ENCODE data around the gene UNC5A. TPM values are rescaled to one million over a fixed set of nuclear protein-coding genes. Genes with fewer than 3 reads are reported as not detected.

The UNC5A gene
- total RNA-seq, 1 donor: not detected

DNA sequence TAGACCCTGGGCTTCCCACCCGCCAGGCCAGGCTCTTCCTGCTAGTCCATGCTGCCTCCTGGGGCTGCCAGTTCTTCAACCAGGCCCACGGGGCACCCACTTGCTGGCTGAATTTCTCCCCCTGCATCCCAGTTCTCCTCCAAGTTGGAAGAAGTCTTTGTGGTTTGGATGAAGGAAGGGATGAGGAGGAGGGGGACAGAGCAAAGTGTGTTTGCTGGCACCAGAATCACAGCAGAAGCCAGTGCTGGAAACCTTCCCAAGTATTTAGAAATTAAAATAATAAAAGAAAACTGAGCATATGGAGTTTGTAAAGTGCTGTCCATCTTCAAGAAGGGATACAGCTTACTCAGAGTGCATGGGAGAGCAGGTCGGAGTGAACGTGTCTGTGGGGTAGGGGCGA lies 19.4 kb upstream of the UNC5A start:
- no peaks in the 10 kb centered on the region for H3K9me3 ChIP-seq (ENCODE audit: low read depth, low read length)
- no peaks in the 10 kb centered on the region for H3K4me1 ChIP-seq (ENCODE audit: insufficient read depth, low read length)
- H3K4me3 ChIP-seq (ENCODE audit: low read length): no peak overlapping the region
- H3K27me3 ChIP-seq (ENCODE audit: insufficient read depth, low read length): peaks cover 2% of the 10 kb centered on the region

DNA sequence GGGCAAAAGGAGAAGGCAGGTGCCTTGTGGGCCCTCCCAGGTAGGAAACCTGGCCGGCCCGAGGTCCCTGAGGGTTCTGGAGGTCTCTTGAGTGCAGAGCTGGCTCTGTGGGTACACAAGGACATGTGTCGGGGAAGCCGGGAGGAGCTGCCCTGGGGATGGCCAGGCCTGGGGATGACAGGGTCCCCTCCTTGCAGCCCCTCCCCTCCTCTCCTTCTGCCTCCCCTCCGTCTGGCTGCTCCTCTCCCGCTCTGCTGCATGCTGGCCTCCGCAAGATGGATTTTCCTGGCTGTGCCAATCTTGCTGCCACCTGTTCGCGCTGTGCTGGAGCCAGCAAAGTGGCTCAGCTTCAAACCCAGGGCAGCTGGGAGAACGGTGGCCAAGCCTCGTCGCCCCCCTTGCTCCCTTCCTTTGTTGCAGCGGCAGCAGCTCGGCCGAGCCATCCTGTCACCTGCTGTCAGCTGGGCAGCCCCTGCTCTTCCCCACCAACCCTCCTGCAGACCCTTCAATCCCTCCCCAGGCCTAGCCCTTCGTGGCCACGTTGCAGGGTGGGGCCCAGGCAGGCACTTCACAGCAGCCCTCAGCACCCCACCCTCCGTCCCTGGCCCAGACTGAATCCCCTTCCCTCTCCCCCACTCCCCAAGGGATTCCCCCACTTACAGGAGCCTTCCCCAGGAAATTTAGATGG lies 17.6 kb upstream of the UNC5A start:
- Histone ChIP-seq H3K27me3 (ENCODE audit: insufficient read depth, low read length) (peaks cover 3% of the 10 kb centered on the region), H3K4me1 (ENCODE audit: insufficient read depth, low read length) (no peaks in the 10 kb centered on the region), H3K9me3 (ENCODE audit: low read depth, low read length) (no peaks in the 10 kb centered on the region), H3K4me3 (ENCODE audit: low read length) (no peak overlapping the region)

DNA sequence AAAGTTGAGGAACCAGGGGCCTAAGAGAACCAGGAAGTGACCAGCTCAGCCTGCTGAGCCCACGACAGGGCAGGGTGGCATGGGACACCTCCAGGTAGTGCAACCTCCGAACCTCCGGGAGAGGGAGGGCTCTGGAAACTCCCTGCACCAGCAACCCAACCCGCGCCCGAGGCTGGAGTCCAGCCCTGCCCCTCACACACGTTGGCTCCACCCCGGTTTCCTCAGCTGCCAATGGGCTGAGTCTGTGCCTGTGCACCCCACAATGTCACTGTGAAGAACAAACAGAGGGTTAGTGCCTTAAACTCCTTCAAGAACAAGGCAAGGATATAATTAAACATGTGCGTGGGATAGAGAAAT lies 17.0 kb upstream of the UNC5A start:
- H3K4me3 ChIP-seq (ENCODE audit: low read length): no peak overlapping the region
- no peaks in the 10 kb centered on the region for H3K4me1 ChIP-seq (ENCODE audit: insufficient read depth, low read length)
- H3K9me3 ChIP-seq (ENCODE audit: low read depth, low read length): no peaks in the 10 kb centered on the region
- H3K27me3 ChIP-seq (ENCODE audit: insufficient read depth, low read length): peaks cover 3% of the 10 kb centered on the region

DNA sequence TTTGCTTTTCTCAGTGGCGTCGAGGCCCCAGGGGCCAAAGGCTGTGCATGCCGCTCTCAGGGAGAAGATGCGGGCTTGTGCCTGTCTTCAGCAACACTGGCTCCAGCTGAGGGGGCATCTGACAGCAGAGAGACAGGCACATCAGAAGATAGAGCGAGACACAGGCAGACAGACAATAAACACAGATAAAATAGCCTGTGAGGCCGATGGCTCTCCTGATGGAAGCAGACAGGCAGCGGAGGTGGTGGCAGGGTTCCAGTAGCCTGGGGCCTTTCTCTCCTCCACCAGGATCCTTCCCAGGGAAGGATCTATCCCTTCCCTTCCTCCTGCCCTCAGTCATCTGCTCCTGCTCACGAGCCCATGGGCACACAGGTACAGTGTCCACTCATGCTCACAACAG lies 16.6 kb upstream of the UNC5A start:
- Histone ChIP-seq H3K9me3 (ENCODE audit: low read depth, low read length) (no peaks in the 10 kb centered on the region), H3K27me3 (ENCODE audit: insufficient read depth, low read length) (peaks cover 3% of the 10 kb centered on the region), H3K4me1 (ENCODE audit: insufficient read depth, low read length) (no peaks in the 10 kb centered on the region), H3K4me3 (ENCODE audit: low read length) (no peak overlapping the region)

DNA sequence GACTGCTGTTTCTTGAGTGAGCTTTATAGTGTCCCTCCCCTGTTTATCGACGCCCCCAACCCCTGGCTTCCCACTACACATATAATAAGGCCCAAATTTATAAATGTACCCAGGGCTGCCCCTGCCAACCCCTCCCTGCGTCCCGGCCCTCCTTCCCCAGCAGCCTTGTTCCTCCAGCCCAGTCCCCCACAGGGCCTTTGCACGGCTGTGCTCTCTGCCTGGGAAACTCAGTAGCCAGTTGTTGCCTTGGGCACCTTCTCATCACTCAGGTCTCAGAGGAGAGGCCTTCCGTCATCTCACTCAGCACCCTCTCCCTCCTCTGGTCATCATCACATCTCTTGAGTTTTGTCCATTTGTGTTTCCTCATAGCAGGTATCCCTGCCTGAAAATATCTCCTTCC lies 15.8 kb upstream of the UNC5A start:
- no peak overlapping the region for H3K4me3 ChIP-seq (ENCODE audit: low read length)
- H3K27me3 ChIP-seq (ENCODE audit: insufficient read depth, low read length): peaks cover 3% of the 10 kb centered on the region
- no peaks in the 10 kb centered on the region for H3K4me1 ChIP-seq (ENCODE audit: insufficient read depth, low read length)
- no peaks in the 10 kb centered on the region for H3K9me3 ChIP-seq (ENCODE audit: low read depth, low read length)

DNA sequence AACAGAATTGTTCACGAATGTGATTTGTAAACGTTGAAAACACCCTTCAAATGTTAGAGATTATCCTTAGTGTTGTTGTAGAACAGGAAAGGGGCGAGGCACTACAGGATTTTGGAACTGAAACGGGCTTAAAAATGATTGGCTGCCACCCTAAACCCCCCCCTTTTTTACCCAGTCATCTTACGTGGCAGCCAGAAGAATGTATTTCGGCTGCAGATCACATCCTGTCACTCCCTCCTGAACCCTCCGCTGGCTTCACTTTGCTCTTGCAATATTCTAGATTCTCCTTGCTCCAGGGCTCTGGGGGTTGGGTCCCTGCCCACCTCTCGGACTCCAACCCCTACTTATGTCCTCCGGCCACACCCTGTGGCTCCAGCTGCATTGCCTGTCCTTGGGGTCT lies 13.9 kb upstream of the UNC5A start:
- no peaks in the 10 kb centered on the region for H3K9me3 ChIP-seq (ENCODE audit: low read depth, low read length)
- H3K4me1 ChIP-seq (ENCODE audit: insufficient read depth, low read length): no peaks in the 10 kb centered on the region
- H3K4me3 ChIP-seq (ENCODE audit: low read length): no peak overlapping the region
- H3K27me3 ChIP-seq (ENCODE audit: insufficient read depth, low read length): peaks cover 3% of the 10 kb centered on the region

DNA sequence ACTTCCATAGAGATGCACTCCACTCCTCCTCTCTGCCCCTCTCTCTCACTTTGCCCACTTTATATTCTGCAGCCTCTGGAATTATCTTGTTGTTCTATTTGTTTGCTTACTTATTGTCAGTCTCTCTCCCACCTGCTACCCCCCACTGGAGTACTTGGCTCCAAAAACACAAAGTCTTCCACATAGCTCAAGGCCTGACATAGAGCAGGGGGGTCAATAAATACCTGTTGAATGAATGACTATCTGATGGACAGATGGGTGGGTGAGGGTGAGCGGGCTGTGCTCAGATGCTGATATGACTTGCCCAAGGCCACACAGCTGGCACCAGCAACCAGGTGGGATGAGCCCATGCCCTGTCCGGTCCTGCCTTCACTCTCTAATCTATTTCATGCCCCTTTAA lies 13.4 kb upstream of the UNC5A start:
- Histone ChIP-seq H3K4me3 (ENCODE audit: low read length) (no peak overlapping the region), H3K9me3 (ENCODE audit: low read depth, low read length) (no peaks in the 10 kb centered on the region), H3K4me1 (ENCODE audit: insufficient read depth, low read length) (no peaks in the 10 kb centered on the region), H3K27me3 (ENCODE audit: insufficient read depth, low read length) (peaks cover 3% of the 10 kb centered on the region)

DNA sequence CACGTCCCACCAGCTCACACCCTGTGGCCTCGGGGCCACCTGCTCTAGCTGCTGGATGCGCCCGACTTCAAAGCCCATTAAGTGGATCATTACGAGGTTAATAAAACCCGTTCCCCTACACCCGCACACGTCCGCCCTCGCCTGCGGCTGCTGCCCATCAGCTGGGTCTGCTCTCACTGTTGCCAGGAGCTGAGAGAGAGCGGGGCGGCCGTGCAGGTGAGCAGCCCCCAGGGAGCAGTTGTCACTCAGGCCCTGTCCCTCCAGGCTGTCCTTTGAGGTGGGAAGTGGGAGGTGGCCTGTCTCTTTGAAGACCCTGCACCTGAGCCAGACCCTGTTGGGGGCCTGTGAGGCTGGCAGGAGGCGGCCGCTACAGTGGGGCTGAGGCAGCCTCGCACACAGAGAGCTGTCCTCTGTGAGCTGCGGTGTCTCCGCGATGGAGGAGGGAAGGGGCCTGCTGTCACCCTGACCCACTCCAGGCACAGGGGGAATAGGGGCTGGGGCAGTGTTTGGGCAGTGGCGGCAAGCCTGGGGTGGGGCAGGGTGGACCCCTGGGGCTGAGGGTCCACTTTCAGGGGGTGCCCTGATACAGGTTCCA lies 12.8 kb upstream of the UNC5A start:
- H3K4me3 ChIP-seq (ENCODE audit: low read length): no peak overlapping the region
- H3K27me3 ChIP-seq (ENCODE audit: insufficient read depth, low read length): peaks cover 3% of the 10 kb centered on the region
- no peaks in the 10 kb centered on the region for H3K4me1 ChIP-seq (ENCODE audit: insufficient read depth, low read length)
- H3K9me3 ChIP-seq (ENCODE audit: low read depth, low read length): no peaks in the 10 kb centered on the region

DNA sequence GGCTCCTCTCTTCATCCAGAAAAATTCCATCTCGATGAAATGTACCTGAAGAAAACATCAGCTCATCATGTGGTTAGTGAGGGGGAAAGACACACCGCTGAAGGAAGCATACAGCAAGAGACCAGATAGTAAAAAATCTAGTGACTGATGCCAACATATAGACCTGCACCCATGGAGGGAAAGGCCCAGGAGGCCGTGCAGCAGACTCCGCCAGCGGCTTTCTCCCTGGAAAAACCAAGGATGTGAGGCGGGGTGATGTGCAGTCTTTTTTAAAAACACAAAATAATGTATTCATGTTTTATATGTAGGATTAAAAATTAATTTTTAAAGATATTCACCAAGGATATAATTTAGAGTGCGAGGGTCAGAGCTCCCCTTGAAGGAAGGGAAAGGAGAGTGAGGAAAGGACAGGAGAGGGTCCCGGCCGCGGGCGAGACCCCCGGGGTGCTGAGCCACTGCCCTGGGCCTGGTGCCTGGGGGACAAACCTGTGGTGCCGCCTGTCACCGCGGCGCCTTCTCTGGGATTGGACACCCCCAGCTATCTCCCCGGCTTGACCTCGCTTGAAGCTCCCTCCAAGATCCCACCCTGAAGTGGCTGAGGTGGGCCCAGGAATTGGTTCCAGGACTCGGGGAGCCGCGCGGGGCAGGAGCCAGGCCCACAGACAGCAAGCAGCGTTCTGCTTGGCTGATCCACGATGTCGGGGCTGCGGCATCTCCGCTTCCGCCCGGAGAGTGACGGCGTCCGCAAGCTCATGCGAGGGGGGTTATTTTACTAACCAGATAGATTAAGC lies 12.1 kb upstream of the UNC5A start:
- H3K4me1 ChIP-seq (ENCODE audit: insufficient read depth, low read length): no peaks in the 10 kb centered on the region
- H3K9me3 ChIP-seq (ENCODE audit: low read depth, low read length): no peaks in the 10 kb centered on the region
- H3K27me3 ChIP-seq (ENCODE audit: insufficient read depth, low read length): peaks cover 3% of the 10 kb centered on the region
- no peak overlapping the region for H3K4me3 ChIP-seq (ENCODE audit: low read length)

DNA sequence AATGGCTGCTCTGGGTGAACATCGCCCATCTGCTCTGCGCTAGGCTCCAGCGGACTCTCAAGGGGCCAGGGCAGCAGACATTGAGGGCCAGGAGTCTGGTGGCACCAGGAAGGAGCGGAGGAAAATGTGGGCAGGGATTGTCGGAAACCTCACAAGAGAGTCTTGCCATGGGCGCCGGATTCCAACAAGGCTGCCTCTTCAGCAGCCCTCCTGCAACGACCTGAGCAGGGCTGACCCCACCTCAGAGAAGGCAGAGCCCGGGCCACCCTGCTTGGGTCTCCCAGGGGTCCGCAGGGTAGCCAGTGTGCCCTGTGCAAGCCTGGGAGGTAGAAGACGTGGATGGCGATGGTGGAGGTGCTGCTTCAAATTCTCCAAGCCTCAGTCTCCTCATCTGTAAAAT lies 11.4 kb upstream of the UNC5A start:
- no peak overlapping the region for H3K4me3 ChIP-seq (ENCODE audit: low read length)
- H3K27me3 ChIP-seq (ENCODE audit: insufficient read depth, low read length): peaks cover 3% of the 10 kb centered on the region
- no peaks in the 10 kb centered on the region for H3K9me3 ChIP-seq (ENCODE audit: low read depth, low read length)
- no peaks in the 10 kb centered on the region for H3K4me1 ChIP-seq (ENCODE audit: insufficient read depth, low read length)

DNA sequence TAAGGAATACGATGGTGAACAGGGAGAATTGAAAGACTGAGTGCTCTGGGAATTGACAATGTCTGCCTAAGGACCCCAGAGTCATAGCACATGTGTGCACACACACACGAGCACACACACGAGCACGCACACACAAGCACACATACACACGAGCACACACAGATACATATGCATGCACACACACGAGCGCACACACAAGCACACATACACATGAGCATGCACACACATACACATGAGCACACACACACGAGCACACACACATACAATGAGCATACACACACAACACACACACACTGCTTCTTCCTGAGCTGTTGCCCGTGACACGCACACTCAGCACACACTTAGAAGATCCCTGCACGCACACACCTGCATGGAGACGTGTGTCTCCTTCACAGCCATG lies 10.9 kb upstream of the UNC5A start:
- Histone ChIP-seq H3K27me3 (ENCODE audit: insufficient read depth, low read length) (peaks cover 3% of the 10 kb centered on the region), H3K4me3 (ENCODE audit: low read length) (no peak overlapping the region)

DNA sequence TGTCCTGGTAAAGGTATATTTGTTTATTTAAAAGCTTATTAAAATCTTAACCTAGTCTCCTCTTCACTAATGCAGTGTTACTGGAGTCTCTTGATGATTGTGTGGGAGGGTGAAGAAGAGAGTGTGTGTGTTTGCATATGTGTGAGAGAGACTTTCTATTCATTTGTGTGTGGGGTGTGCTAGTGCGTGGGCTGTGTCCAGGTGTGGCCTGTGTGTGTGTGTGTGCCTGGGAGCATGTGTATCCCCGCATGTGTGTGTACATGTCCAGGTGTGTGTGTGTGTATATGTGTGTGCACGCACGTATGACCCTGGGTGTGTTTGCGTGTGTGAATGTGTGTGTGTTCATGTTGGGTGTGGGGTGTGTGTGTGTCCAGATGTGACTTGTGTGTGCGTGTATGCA lies 10.3 kb upstream of the UNC5A start:
- H3K27me3 ChIP-seq (ENCODE audit: insufficient read depth, low read length): peaks cover 3% of the 10 kb centered on the region
- no peaks in the 10 kb centered on the region for H3K9me3 ChIP-seq (ENCODE audit: low read depth, low read length)
- no peak overlapping the region for H3K4me3 ChIP-seq (ENCODE audit: low read length)
- H3K4me1 ChIP-seq (ENCODE audit: insufficient read depth, low read length): no peaks in the 10 kb centered on the region

More for the DNA sequence above, 10.9 kb upstream of the UNC5A start:
- no peaks in the 10 kb centered on the region for H3K9me3 ChIP-seq (ENCODE audit: low read depth, low read length)
- no peaks in the 10 kb centered on the region for H3K4me1 ChIP-seq (ENCODE audit: insufficient read depth, low read length)

DNA sequence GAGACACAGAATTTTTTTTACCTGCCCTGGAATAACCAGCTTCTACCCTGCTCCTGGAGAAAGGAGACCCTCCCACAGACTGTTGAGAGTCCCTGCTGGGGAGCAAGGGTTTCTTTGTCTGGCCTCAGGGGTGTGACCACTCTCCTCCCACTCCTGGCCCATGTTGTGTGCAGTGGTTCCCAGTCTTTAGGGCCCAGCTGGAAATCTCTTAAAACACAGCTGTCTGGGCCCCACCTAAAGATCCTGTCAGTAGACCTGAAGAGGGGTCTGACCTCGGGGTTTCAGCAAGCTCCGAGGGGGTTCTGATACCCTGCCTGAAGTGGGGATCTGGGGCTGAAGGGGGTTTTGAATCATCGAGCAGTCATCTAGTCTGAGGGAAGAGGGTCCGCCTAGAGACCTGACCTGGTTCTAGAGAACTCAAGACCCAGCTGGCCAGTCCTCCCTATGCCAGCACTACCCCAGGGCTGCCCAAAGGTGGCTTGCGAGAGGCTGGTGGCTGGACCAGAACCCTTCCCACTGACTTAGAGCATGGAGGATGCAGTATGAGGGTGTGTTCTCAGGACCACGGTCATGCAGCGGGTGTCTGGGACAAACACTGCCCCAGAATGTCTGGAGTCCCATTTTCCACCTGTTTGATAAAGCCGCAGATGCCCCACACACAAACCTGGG lies 8.1 kb upstream of the UNC5A start:
- Histone ChIP-seq H3K9me3 (ENCODE audit: low read depth, low read length) (no peaks in the 10 kb centered on the region), H3K4me3 (ENCODE audit: low read length) (no peak overlapping the region), H3K4me1 (ENCODE audit: insufficient read depth, low read length) (no peaks in the 10 kb centered on the region), H3K27me3 (ENCODE audit: insufficient read depth, low read length) (no peaks in the 10 kb centered on the region)

DNA sequence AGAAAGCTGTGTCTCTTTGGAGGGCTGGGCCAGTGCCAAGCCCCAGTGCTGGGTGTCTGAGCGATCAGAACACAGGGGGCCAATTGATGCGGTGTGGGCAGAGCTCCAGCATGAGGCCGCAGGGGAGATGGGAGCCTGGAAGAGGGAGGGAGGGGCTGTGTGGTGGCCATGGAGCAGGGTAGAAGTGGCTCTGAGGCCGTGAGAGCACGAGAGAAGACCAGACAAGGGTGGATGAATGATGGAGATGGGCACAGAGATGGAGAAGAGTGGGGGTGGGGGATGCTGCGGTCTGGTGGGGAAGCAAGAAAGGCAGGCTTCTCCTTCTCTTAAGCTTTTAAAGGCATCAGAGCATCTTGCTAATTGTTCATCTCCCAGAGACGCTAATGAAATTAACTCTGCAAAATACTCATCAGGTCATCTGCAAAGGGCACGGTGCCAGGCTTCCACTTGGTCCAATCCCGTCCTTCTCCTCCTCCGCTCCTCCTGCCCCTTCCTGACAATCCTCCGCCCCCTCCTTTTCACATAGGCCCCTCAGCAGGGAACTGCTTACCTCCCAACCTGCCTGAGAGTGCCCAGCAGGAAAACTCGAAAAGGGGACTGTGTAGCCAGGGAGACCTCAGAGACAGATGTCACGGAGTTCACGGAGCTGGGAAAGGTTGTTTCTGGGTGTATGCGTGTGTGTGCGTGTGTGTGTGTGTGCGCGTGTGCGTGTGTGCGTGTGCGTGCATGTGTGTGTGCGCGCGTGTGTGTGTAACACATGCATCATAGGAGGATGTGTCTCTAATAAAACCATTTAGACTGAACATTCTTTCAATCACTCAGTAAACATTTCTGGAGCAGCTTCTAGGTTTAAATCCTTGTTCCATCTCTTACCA lies 7.1 kb upstream of the UNC5A start:
- H3K4me1 ChIP-seq (ENCODE audit: insufficient read depth, low read length): no peaks in the 10 kb centered on the region
- H3K27me3 ChIP-seq (ENCODE audit: insufficient read depth, low read length): peaks cover 7% of the 10 kb centered on the region
- no peak overlapping the region for H3K4me3 ChIP-seq (ENCODE audit: low read length)
- no peaks in the 10 kb centered on the region for H3K9me3 ChIP-seq (ENCODE audit: low read depth, low read length)
